ENCODE results near the gene ATG16L2.
"Not testable (repeated sequence)": the region's sequence is repeated elsewhere in the genome, so short reads cannot be mapped to it uniquely, and the experiment has no call there.

The ATG16L2 gene

GRCh38 chr11:72826942-72827480 is 12.8 kb downstream of the ATG16L2 start:
- no peak for TF ChIP-seq RARB (CRISPR knock-in tag; IDR thresholded peaks at IDR 0.05)
- TF ChIP-seq, protein P1, sequence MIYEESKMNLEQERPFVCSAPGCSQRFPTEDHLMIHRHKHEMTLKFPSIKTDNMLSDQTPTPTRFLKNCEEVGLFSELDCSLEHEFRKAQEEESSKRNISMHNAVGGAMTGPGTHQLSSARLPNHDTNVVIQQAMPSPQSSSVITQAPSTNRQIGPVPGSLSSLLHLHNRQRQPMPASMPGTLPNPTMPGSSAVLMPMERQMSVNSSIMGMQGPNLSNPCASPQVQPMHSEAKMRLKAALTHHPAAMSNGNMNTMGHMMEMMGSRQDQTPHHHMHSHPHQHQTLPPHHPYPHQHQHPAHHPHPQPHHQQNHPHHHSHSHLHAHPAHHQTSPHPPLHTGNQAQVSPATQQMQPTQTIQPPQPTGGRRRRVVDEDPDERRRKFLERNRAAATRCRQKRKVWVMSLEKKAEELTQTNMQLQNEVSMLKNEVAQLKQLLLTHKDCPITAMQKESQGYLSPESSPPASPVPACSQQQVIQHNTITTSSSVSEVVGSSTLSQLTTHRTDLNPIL (CRISPR knock-in tag; IDR thresholded peaks at IDR 0.05; ENCODE audit: low read depth) = no peak
- no peak for TF ChIP-seq ISL1 (CRISPR knock-in tag; IDR thresholded peaks at IDR 0.05)
- no peak for TF ChIP-seq CSDC2 (CRISPR knock-in tag; IDR thresholded peaks at IDR 0.05)
- TF ChIP-seq PATZ1 (CRISPR knock-in tag; IDR thresholded peaks at IDR 0.05; ENCODE audit: borderline replicate concordance) = no peak
- TF ChIP-seq ZNF565 (CRISPR knock-in tag; conservative IDR thresholded peaks at IDR 0.05; ENCODE audit: low read depth) = no peak
- TF ChIP-seq ZC3H10 (CRISPR knock-in tag; IDR thresholded peaks at IDR 0.05) = no peak
- no peak for TF ChIP-seq ZFP30 (CRISPR knock-in tag; IDR thresholded peaks at IDR 0.05)
- no peak for TF ChIP-seq TSHZ2 (CRISPR knock-in tag; IDR thresholded peaks at IDR 0.05)
- no peak for TF ChIP-seq SNAI2 (CRISPR knock-in tag; IDR thresholded peaks at IDR 0.05)
- no peak for ATAC-seq

GRCh38 chr11:72827656-72828055 is 13.4 kb downstream of the ATG16L2 start:
- ATAC-seq = not testable (repeated sequence)

- TF ChIP-seq ISL1 (CRISPR knock-in tag; IDR thresholded peaks at IDR 0.05) (no peak), TSHZ2 (CRISPR knock-in tag; IDR thresholded peaks at IDR 0.05) (no peak), ZNF565 (CRISPR knock-in tag; conservative IDR thresholded peaks at IDR 0.05; ENCODE audit: low read depth) (no peak), ESRRG (CRISPR knock-in tag; IDR thresholded peaks at IDR 0.05) (no peak), BACH2 (CRISPR knock-in tag; IDR thresholded peaks at IDR 0.05; ENCODE audit: borderline replicate concordance) (no peak), TOX (CRISPR knock-in tag; IDR thresholded peaks at IDR 0.05; ENCODE audit: borderline replicate concordance) (no peak), CSDC2 (CRISPR knock-in tag; IDR thresholded peaks at IDR 0.05) (no peak), PATZ1 (CRISPR knock-in tag; IDR thresholded peaks at IDR 0.05; ENCODE audit: borderline replicate concordance) (no peak), RARB (CRISPR knock-in tag; IDR thresholded peaks at IDR 0.05) (no peak), SNAI2 (CRISPR knock-in tag; IDR thresholded peaks at IDR 0.05) (no peak), ZC3H10 (CRISPR knock-in tag; IDR thresholded peaks at IDR 0.05) (no peak)
- TF ChIP-seq, protein P1 (CRISPR knock-in tag; IDR thresholded peaks at IDR 0.05; ENCODE audit: low read depth) = no peak
- ATAC-seq = no peak
Measured at GRCh38 chr11:72828081-72828567, 13.9 kb downstream of the ATG16L2 start.
